SK-N-SH (cell line): Measurements from ENCODE around the gene IL9. TPM values are rescaled to one million over a fixed set of nuclear protein-coding genes. Genes with fewer than 3 reads are reported as not detected.

Source experiments
- CTCF ChIA-PET: fragments of 300-600, 350-600 bp; formaldehyde crosslinking; extraction: SDS; loops from one replicate; lab custom pipeline; 2021; lab: Yijun Ruan, JAX
- POLR2A ChIA-PET: fragments of 350-600 bp; sonication (Branson Sonifier 250); formaldehyde crosslinking; extraction: SDS; loops from one replicate; lab custom pipeline; 2020; ENCODE audit warnings: antibody characterized with exemption, inconsistent platforms; lab: Yijun Ruan, JAX
- DNase-seq: peaks from one replicate; pipeline ENCODE4 v3.0.0; 2012
- H2AFZ ChIP-seq: fragments of 200-600 bp; sonication (generic); 2 replicates; pipeline ENCODE4 v1.8.1; 2016; ENCODE audit warnings: antibody characterized with exemption, mild to moderate bottlenecking, low read depth
- H3F3A ChIP-seq: fragments of 200-600 bp; sonication (generic); replicated peaks from 2 replicates; pipeline ENCODE3; 2016; ENCODE audit warnings: antibody characterized with exemption, mild to moderate bottlenecking; ENCODE audit not compliant: insufficient read depth
- H3K27ac ChIP-seq, 2 experiments: fragments of 200-500 bp in 1 of 2; fragments of 200-600 bp in 1 of 2; sonication (Bioruptor generic) in 1 of 2; sonication (generic), shearing (Covaris generic) in 1 of 2; 2 replicates each; pipeline versions ENCODE4 v1.5.1 to v1.6.1; 2014 to 2016; ENCODE audit warnings: low read depth in 2 of 2, inconsistent platforms in 1 of 2, low read length in 1 of 2, mild to moderate bottlenecking in 1 of 2, mixed read lengths in 1 of 2
- H3K27me3 ChIP-seq: fragments of 200-600 bp; sonication (generic), shearing (Covaris generic); 2 replicates; pipeline ENCODE4 v1.6.1; 2016; ENCODE audit warnings: mixed run types; ENCODE audit not compliant: insufficient read depth
- H3K36me3 ChIP-seq, 2 experiments: fragments of 200-500 bp in 1 of 2; fragments of 200-600 bp in 1 of 2; sonication (Bioruptor generic) in 1 of 2; sonication (generic) in 1 of 2; replicated peaks in 1 of 2; 2 replicates each; pipeline versions ENCODE3 to v1.5.1; 2014 to 2016; ENCODE audit warnings: low read length in 1 of 2, mild to moderate bottlenecking in 1 of 2; ENCODE audit not compliant: insufficient read depth in 2 of 2, control insufficient read depth in 1 of 2
- H3K4me1 ChIP-seq, 2 experiments: fragments of 200-500 bp in 1 of 2; fragments of 200-600 bp in 1 of 2; sonication (Bioruptor generic) in 1 of 2; sonication (generic), shearing (Covaris generic) in 1 of 2; 2 replicates each; pipeline versions ENCODE4 v1.5.1 to v1.6.1; 2014 to 2016; ENCODE audit warnings: low read depth in 1 of 2, low read length in 1 of 2, mixed run types in 1 of 2; ENCODE audit not compliant: insufficient read depth in 2 of 2, control insufficient read depth in 1 of 2
- H3K4me2 ChIP-seq: fragments of 200-600 bp; sonication (generic), shearing (Covaris generic); 2 replicates; pipeline ENCODE4 v1.6.1; 2017; ENCODE audit warnings: mixed run types
- H3K4me3 ChIP-seq, 2 experiments: fragments of 200-500 bp in 1 of 2; fragments of 200-600 bp in 1 of 2; sonication (Bioruptor generic) in 1 of 2; sonication (generic), shearing (Covaris generic) in 1 of 2; 2 replicates each; pipeline versions ENCODE4 v1.5.1 to v1.8.1; 2014 to 2016; ENCODE audit warnings: low read depth in 2 of 2, inconsistent platforms in 1 of 2, low read length in 1 of 2, mild to moderate bottlenecking in 1 of 2, mixed read lengths in 1 of 2, moderate library complexity in 1 of 2
- H3K79me2 ChIP-seq: fragments of 200-600 bp; sonication (generic); 2 replicates; pipeline ENCODE4 v1.8.1; 2017; ENCODE audit warnings: mild to moderate bottlenecking; ENCODE audit not compliant: insufficient read depth
- H3K9ac ChIP-seq: fragments of 200-600 bp; sonication (generic); 2 replicates; pipeline ENCODE4 v1.6.1; 2017; ENCODE audit warnings: mixed run types
- H3K9me2 ChIP-seq: fragments of 200-600 bp; sonication (generic); 2 replicates; pipeline ENCODE4 v1.6.1; 2017; ENCODE audit warnings: mixed run types
- H3K9me3 ChIP-seq: fragments of 200-600 bp; sonication (generic); 2 replicates; pipeline ENCODE4 v1.6.1; 2017; ENCODE audit warnings: mixed run types, mild to moderate bottlenecking, moderate library complexity
- H4K20me1 ChIP-seq: fragments of 200-600 bp; sonication (generic); 2 replicates; pipeline ENCODE4 v1.6.1; 2017; ENCODE audit warnings: mild to moderate bottlenecking, mixed run types; ENCODE audit not compliant: insufficient read depth
- ELF1 ChIP-seq: IDR thresholded peaks from 2 replicates; pipeline ENCODE4 v1.4.0; 2012
- FOSL2 ChIP-seq: IDR thresholded peaks from 2 replicates; pipeline ENCODE4 v1.4.0; 2012; ENCODE audit warnings: low read depth, mild to moderate bottlenecking, moderate library complexity, borderline replicate concordance
- GABPA ChIP-seq: IDR thresholded peaks from 2 replicates; pipeline ENCODE4 v1.4.0; 2012; ENCODE audit warnings: low read depth, mild to moderate bottlenecking
- JUND ChIP-seq: IDR thresholded peaks from 2 replicates; pipeline ENCODE4 v1.4.0; 2012
- MEF2A ChIP-seq: IDR thresholded peaks from 2 replicates; pipeline ENCODE4 v1.4.0; 2012; ENCODE audit warnings: low read depth, borderline replicate concordance
- MXI1 ChIP-seq: IDR thresholded peaks from 2 replicates; pipeline ENCODE4 v1.6.1; 2012; ENCODE audit warnings: mild to moderate bottlenecking, low read depth, low read length, improper control_type of control experiment
- NRF1 ChIP-seq: IDR thresholded peaks from 2 replicates; pipeline ENCODE4 v1.6.1; 2012; ENCODE audit warnings: low read depth, mild to moderate bottlenecking, low read length
- RAD21 ChIP-seq: IDR thresholded peaks from 2 replicates; pipeline ENCODE4 v1.6.1; 2012; ENCODE audit warnings: mild to moderate bottlenecking, low read length
- RCOR1 ChIP-seq: fragments of 150-350 bp; IDR thresholded peaks from 2 replicates; pipeline ENCODE4 v1.6.1; 2017; ENCODE audit warnings: antibody characterized with exemption, low read length
- YY1 ChIP-seq: IDR thresholded peaks from 2 replicates; pipeline ENCODE4 v1.4.0; 2012; ENCODE audit warnings: low read depth, mild to moderate bottlenecking
- polyA plus RNA-seq, 3 experiments: library from polyadenylated mRNA; depleted of rRNA; stranded (reverse); fragments of >200 nt; gene quantifications; 2 replicates each; pipeline ENCODE4 v1.2.3, GENCODE V29; 2012
- TF ChIP-seq, protein P1 (sequence below): IDR thresholded peaks from 2 replicates; pipeline ENCODE4 v1.4.0; 2012; ENCODE audit warnings: low read depth, borderline replicate concordance
- TF ChIP-seq, protein P2 (sequence below): IDR thresholded peaks from 2 replicates; pipeline ENCODE4 v1.6.1; 2012; ENCODE audit warnings: mild to moderate bottlenecking, low read depth, low read length, moderate library complexity
- TF ChIP-seq, protein P3 (sequence below): IDR thresholded peaks from 2 replicates; pipeline ENCODE4; 2012
- TF ChIP-seq, protein P4 (sequence below): fragments of 150-350 bp; IDR thresholded peaks from 2 replicates; pipeline ENCODE4 v1.6.1; 2017; ENCODE audit warnings: antibody characterized with exemption, low read length, low read depth, borderline replicate concordance
- TF ChIP-seq, protein P5 (sequence below): IDR thresholded peaks from 2 replicates; pipeline ENCODE4 v1.4.0; 2012; ENCODE audit warnings: low read depth, borderline replicate concordance

IL9 gene
- polyA plus RNA-seq, 1 of the 3 experiments (the other 2 are of a cell fraction): not detected

DNA sequence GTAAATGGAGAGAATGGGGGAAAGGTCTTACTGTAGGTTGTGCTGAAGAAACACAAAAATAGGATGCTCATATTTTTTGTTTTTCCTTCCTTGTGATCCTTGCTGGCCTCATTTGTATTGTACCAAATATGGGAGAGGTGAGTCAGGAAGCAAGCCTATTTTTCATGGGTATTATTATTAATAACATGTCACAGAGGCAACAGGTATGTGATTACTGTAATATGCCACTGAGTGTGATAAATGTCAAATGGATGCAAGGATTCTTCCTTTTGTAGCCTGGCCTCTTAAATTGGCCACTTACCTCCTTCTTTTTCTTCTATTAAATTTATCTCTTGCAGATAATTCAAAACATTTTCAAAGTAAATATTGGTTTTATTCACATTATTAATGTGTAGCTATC is 48.9 kb upstream of the IL9 start:
- Histone ChIP-seq H4K20me1 (no peaks in the 10 kb centered on the region), H3F3A (peaks cover 33% of the 10 kb centered on the region), H2AFZ (no peak overlapping the region), H3K9me3 (no peaks in the 10 kb centered on the region), H3K79me2 (0 out of 2 replicates have a peak, but pooled peaks cover 2% of the 10 kb centered on the region), H3K4me3 (no peak overlapping the region), H3K4me1 (no peaks in the 10 kb centered on the region), H3K9ac (no peak overlapping the region; the same call in 1 of the 2 replicates), H3K36me3 (peaks cover 28 to 35% of the 10 kb centered on the region in 2 experiments), H3K27me3 (no peaks in the 10 kb centered on the region), H3K27ac (peak overlapping the region; percentile 35 to 47; a peak in 3 of 4 replicates), H3K4me2 (no peak overlapping the region), H3K9me2 (no peaks in the 10 kb centered on the region)
- CTCF ChIA-PET: interaction anchor here (0.5 to 2.8 kb wide), 22 partner anchors 14 to 267 kb away, joined by 3 to 73 read pairs (median 4); partner anchors contain the start of gene SMAD5
- TF ChIP-seq RAD21: no peak
- TF ChIP-seq GABPA: no peak
- no peak for TF ChIP-seq YY1
- no peak for TF ChIP-seq ELF1
- TF ChIP-seq, protein P1, sequence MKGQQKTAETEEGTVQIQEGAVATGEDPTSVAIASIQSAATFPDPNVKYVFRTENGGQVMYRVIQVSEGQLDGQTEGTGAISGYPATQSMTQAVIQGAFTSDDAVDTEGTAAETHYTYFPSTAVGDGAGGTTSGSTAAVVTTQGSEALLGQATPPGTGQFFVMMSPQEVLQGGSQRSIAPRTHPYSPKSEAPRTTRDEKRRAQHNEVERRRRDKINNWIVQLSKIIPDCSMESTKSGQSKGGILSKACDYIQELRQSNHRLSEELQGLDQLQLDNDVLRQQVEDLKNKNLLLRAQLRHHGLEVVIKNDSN: no peak
- TF ChIP-seq, protein P2, sequence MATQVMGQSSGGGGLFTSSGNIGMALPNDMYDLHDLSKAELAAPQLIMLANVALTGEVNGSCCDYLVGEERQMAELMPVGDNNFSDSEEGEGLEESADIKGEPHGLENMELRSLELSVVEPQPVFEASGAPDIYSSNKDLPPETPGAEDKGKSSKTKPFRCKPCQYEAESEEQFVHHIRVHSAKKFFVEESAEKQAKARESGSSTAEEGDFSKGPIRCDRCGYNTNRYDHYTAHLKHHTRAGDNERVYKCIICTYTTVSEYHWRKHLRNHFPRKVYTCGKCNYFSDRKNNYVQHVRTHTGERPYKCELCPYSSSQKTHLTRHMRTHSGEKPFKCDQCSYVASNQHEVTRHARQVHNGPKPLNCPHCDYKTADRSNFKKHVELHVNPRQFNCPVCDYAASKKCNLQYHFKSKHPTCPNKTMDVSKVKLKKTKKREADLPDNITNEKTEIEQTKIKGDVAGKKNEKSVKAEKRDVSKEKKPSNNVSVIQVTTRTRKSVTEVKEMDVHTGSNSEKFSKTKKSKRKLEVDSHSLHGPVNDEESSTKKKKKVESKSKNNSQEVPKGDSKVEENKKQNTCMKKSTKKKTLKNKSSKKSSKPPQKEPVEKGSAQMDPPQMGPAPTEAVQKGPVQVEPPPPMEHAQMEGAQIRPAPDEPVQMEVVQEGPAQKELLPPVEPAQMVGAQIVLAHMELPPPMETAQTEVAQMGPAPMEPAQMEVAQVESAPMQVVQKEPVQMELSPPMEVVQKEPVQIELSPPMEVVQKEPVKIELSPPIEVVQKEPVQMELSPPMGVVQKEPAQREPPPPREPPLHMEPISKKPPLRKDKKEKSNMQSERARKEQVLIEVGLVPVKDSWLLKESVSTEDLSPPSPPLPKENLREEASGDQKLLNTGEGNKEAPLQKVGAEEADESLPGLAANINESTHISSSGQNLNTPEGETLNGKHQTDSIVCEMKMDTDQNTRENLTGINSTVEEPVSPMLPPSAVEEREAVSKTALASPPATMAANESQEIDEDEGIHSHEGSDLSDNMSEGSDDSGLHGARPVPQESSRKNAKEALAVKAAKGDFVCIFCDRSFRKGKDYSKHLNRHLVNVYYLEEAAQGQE: no peak
- TF ChIP-seq, protein P3, sequence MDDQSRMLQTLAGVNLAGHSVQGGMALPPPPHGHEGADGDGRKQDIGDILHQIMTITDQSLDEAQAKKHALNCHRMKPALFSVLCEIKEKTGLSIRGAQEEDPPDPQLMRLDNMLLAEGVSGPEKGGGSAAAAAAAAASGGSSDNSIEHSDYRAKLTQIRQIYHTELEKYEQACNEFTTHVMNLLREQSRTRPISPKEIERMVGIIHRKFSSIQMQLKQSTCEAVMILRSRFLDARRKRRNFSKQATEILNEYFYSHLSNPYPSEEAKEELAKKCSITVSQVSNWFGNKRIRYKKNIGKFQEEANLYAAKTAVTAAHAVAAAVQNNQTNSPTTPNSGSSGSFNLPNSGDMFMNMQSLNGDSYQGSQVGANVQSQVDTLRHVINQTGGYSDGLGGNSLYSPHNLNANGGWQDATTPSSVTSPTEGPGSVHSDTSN: no peak
- TF ChIP-seq JUND: no peak
- TF ChIP-seq NRF1: no peak
- TF ChIP-seq MXI1: no peak
- TF ChIP-seq, protein P4, sequence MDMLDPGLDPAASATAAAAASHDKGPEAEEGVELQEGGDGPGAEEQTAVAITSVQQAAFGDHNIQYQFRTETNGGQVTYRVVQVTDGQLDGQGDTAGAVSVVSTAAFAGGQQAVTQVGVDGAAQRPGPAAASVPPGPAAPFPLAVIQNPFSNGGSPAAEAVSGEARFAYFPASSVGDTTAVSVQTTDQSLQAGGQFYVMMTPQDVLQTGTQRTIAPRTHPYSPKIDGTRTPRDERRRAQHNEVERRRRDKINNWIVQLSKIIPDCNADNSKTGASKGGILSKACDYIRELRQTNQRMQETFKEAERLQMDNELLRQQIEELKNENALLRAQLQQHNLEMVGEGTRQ: no peak
- TF ChIP-seq MEF2A: no peak
- TF ChIP-seq FOSL2: no peak
- no peak for TF ChIP-seq RCOR1
- TF ChIP-seq, protein P5, sequence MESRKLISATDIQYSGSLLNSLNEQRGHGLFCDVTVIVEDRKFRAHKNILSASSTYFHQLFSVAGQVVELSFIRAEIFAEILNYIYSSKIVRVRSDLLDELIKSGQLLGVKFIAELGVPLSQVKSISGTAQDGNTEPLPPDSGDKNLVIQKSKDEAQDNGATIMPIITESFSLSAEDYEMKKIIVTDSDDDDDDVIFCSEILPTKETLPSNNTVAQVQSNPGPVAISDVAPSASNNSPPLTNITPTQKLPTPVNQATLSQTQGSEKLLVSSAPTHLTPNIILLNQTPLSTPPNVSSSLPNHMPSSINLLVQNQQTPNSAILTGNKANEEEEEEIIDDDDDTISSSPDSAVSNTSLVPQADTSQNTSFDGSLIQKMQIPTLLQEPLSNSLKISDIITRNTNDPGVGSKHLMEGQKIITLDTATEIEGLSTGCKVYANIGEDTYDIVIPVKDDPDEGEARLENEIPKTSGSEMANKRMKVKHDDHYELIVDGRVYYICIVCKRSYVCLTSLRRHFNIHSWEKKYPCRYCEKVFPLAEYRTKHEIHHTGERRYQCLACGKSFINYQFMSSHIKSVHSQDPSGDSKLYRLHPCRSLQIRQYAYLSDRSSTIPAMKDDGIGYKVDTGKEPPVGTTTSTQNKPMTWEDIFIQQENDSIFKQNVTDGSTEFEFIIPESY: no peak
- POLR2A ChIA-PET: no interaction called here
- no peak for DNase-seq
